Tibial nerve (tissue), 4 donors: ENCODE results near the gene GPX2.

Experiments
- EP300 ChIP-seq, 2 donors: sonication (generic); formaldehyde crosslinking; IDR thresholded peaks; one replicate each; pipeline ENCODE4 v1.6.1; 2017; ENCODE audit warnings: antibody characterized with exemption in 2 of 2, mild to moderate bottlenecking in 1 of 2
- TF ChIP-seq, protein P1 (sequence below), 5 experiments: fragments of 200-600 bp in 3 of 5; fragments of 450-650 bp in 2 of 5; sonication (generic) in 3 of 5; IDR thresholded peaks; one replicate each; pipeline ENCODE4 v1.5.1; 2016 to 2019; ENCODE audit warnings: antibody characterized with exemption in 5 of 5, mild to moderate bottlenecking in 3 of 5, moderate library complexity in 2 of 5

DNA sequence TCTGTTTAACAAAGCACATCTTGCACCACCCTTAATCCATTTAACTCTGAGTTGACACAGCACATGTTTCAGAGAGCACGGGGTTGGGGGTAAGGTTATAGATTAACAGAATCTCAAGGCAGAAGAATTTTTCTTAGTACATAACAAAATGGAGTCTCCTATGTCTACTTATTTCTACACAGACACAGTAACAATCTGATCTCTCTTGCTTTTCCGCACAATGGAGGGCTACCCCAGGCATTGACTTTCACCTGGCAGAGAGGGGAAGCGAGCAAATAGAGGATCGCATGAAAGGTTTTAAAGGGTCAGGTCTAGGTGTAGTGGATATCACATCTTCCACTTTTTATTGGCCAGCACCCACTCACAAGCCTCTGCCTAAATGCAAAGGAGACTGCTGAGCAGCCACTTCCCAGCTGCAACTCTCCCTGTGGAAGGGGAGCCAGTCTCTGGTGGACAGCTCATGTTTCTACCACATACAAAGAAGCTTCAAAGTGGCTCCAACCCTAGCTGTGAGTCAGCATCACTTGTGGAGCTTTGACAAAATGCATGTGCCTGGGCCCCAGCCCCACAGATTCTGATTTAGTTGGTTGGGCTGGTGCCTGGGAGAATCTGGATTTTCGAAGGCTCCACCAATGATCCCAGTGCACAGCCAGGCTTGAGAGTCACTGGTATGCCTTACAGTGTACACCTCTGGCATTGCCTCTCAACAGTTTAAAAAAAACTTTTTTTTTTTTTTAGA lies 37.0 kb upstream of the GPX2 start:
- TF ChIP-seq, protein P1, sequence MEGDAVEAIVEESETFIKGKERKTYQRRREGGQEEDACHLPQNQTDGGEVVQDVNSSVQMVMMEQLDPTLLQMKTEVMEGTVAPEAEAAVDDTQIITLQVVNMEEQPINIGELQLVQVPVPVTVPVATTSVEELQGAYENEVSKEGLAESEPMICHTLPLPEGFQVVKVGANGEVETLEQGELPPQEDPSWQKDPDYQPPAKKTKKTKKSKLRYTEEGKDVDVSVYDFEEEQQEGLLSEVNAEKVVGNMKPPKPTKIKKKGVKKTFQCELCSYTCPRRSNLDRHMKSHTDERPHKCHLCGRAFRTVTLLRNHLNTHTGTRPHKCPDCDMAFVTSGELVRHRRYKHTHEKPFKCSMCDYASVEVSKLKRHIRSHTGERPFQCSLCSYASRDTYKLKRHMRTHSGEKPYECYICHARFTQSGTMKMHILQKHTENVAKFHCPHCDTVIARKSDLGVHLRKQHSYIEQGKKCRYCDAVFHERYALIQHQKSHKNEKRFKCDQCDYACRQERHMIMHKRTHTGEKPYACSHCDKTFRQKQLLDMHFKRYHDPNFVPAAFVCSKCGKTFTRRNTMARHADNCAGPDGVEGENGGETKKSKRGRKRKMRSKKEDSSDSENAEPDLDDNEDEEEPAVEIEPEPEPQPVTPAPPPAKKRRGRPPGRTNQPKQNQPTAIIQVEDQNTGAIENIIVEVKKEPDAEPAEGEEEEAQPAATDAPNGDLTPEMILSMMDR (IDR thresholded peaks at IDR 0.05): no peak
- no peak for TF ChIP-seq EP300 (IDR thresholded peaks at IDR 0.05)
